Liver (tissue), 9 donors: ENCODE measurements around the gene HOPX. TPM values are rescaled to one million over a fixed set of nuclear protein-coding genes. Genes with fewer than 3 reads are reported as not detected.

Experiments used
- DNase-seq: peaks from one replicate; pipeline ENCODE4 v3.0.0-alpha.2; 2017; ENCODE audit warnings: low spot score
- H3K27ac ChIP-seq, 2 donors: one replicate each; pipeline ENCODE4 v1.7.0; 2013; ENCODE audit warnings: inconsistent platforms in 2 of 2, low read length in 2 of 2, control low read depth in 1 of 2, low read depth in 1 of 2, mild to moderate bottlenecking in 1 of 2
- H3K27me3 ChIP-seq, 4 donors: one replicate each; pipeline versions ENCODE4 v1.6.1 to v1.7.0; 2013; ENCODE audit warnings: low read length in 3 of 4, inconsistent platforms in 1 of 4, mild to moderate bottlenecking in 1 of 4, moderate library complexity in 1 of 4; ENCODE audit not compliant: control insufficient read depth in 4 of 4, insufficient read depth in 4 of 4
- H3K36me3 ChIP-seq, 4 donors: one replicate each; pipeline versions ENCODE4 v1.6.1 to v1.7.0; 2013; ENCODE audit warnings: low read length in 3 of 4, mild to moderate bottlenecking in 3 of 4, low read depth in 1 of 4, moderate library complexity in 1 of 4; ENCODE audit not compliant: control insufficient read depth in 4 of 4, insufficient read depth in 3 of 4
- H3K4me1 ChIP-seq, 4 donors: one replicate each; pipeline versions ENCODE4 v1.6.1 to v1.7.0; 2013; ENCODE audit warnings: low read length in 3 of 4, mild to moderate bottlenecking in 3 of 4, moderate library complexity in 1 of 4; ENCODE audit not compliant: control insufficient read depth in 4 of 4, insufficient read depth in 4 of 4
- H3K4me3 ChIP-seq, 3 donors: one replicate each; pipeline versions ENCODE4 v1.6.1 to v1.7.0; 2013; ENCODE audit warnings: low read length in 3 of 3, control low read depth in 1 of 3, low read depth in 1 of 3, mild to moderate bottlenecking in 1 of 3
- H3K9ac ChIP-seq, 2 donors: one replicate each; pipeline ENCODE4 v1.7.0; 2013; ENCODE audit warnings: low read length in 2 of 2, mild to moderate bottlenecking in 2 of 2, moderate library complexity in 2 of 2, control low read depth in 1 of 2, low read depth in 1 of 2
- H3K9me3 ChIP-seq, 4 donors: one replicate each; pipeline versions ENCODE4 v1.6.1 to v1.7.0; 2013; ENCODE audit warnings: low read length in 3 of 4; ENCODE audit not compliant: control insufficient read depth in 4 of 4
- CTCF ChIP-seq: fragments of 150-350 bp; IDR thresholded peaks from 2 replicates; pipeline ENCODE4 v1.5.1; 2017; ENCODE audit warnings: improper control_type of control experiment, low read depth, low read length; ENCODE audit not compliant: missing input control
- EGR1 ChIP-seq, 2 donors: IDR thresholded peaks; 2 replicates each; pipeline ENCODE4 v1.6.1; 2016 to 2018; ENCODE audit warnings: antibody characterized with exemption in 2 of 2, low read depth in 2 of 2
- FOXA1 ChIP-seq: IDR thresholded peaks from 2 replicates; pipeline ENCODE4 v1.6.1; 2016; ENCODE audit warnings: antibody characterized with exemption
- FOXA2 ChIP-seq: IDR thresholded peaks from 2 replicates; pipeline ENCODE4 v1.6.1; 2016; ENCODE audit warnings: antibody characterized with exemption
- GABPA ChIP-seq, 2 donors: IDR thresholded peaks in 1 of 2; conservative IDR thresholded peaks in 1 of 2; 2 replicates each; pipeline ENCODE4 v1.6.1; 2016; ENCODE audit warnings: antibody characterized with exemption in 2 of 2, mild to moderate bottlenecking in 1 of 2, moderate library complexity in 1 of 2
- HNF4A ChIP-seq, 2 donors: conservative IDR thresholded peaks; 2 replicates each; pipeline ENCODE4 v1.6.1; 2016; ENCODE audit warnings: antibody characterized with exemption in 2 of 2, mild to moderate bottlenecking in 2 of 2
- JUND ChIP-seq, 2 donors: IDR thresholded peaks; 2 replicates each; pipeline ENCODE4 v1.6.1; 2016; ENCODE audit warnings: antibody characterized with exemption in 2 of 2
- MAX ChIP-seq: IDR thresholded peaks from 2 replicates; pipeline ENCODE4 v1.6.1; 2016; ENCODE audit warnings: antibody characterized with exemption
- NR2F2 ChIP-seq: IDR thresholded peaks from 2 replicates; pipeline ENCODE4 v1.6.1; 2016; ENCODE audit warnings: antibody characterized with exemption
- RAD21 ChIP-seq, 2 donors: IDR thresholded peaks; 2 replicates each; pipeline ENCODE4 v1.6.1; 2016; ENCODE audit warnings: antibody characterized with exemption in 2 of 2, mild to moderate bottlenecking in 2 of 2
- RXRA ChIP-seq, 2 donors: IDR thresholded peaks; 2 replicates each; pipeline ENCODE4 v1.6.1; 2017 to 2018; ENCODE audit warnings: antibody characterized with exemption in 2 of 2, mild to moderate bottlenecking in 1 of 2
- TAF1 ChIP-seq: conservative IDR thresholded peaks from 2 replicates; pipeline ENCODE4 v1.6.1; 2016; ENCODE audit warnings: antibody characterized with exemption, mild to moderate bottlenecking
- YY1 ChIP-seq: IDR thresholded peaks from 2 replicates; pipeline ENCODE4 v1.6.1; 2016; ENCODE audit warnings: antibody characterized with exemption, mild to moderate bottlenecking
- ZBTB33 ChIP-seq: IDR thresholded peaks from 2 replicates; pipeline ENCODE4 v1.6.1; 2016; ENCODE audit warnings: antibody characterized with exemption
- WGBS: extraction: QIAGEN DNeasy Blood & Tissue Kit; methylation state at CpG from one replicate; pipeline ENCODE4 v1.1.7; 2013; 5-methylcytosine and 5-hydroxymethylcytosine counted together
- polyA plus RNA-seq, 2 donors: library from polyadenylated mRNA; stranded (reverse) in 1 of 2; unstranded in 1 of 2; fragments of 200-250 nt in 1 of 2; fragments of >200 nt in 1 of 2; fragmentation: Nextera tagmentation in 1 of 2; extraction: Ambion mirVana in 1 of 2; gene quantifications; one replicate each; pipeline versions ENCODE4 v1.2.1 to v1.2.3, GENCODE V29; 2013 to 2015
- total RNA-seq, 2 donors: library from RNA; depleted of rRNA; stranded (reverse); fragments of >200 nt; gene quantifications; one replicate each; pipeline ENCODE4 v1.2.3, GENCODE V29; 2014
- TF ChIP-seq, protein P1 (sequence below): IDR thresholded peaks from 2 replicates; pipeline ENCODE4 v1.6.1; 2016; ENCODE audit warnings: antibody characterized with exemption, mild to moderate bottlenecking
- TF ChIP-seq, protein P2 (sequence below): IDR thresholded peaks from 2 replicates; pipeline ENCODE4 v1.6.1; 2016; ENCODE audit warnings: antibody characterized with exemption
- donor health status: healthy.
- donor health status: healthy.
- donor health status: healthy.
- donor health status: healthy.
- donor health status: healthy.

The HOPX gene
- total and polyA plus RNA-seq, 4 donors, result 0.40 to 2.4 (median 0.63) TPM

DNA sequence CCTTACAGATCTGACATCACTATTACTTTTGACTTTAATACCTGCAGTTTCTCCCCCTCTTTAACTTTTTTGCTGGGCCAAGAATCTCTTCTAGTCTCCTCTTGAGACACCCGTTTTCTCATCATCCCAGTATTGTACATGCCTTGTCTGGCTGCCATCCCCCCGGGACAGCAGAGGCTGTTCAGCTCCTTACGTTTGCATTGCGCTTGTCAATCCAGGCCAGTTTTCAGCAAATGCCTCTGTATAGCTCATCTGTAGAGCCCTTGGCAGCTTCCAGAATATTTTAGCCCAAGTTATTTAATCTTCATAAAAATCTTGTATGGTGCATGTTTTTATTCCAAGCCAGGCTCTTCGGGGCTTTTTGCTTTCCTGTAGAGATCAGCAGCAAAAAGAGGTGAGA is 22.3 kb upstream of the HOPX start:
- WGBS, result 73% methylated on average over 5 of the region's 5 CpGs
- no peak for TF ChIP-seq CTCF
- no peak for TF ChIP-seq EGR1 (IDR thresholded peaks at IDR 0.05; ENCODE audit: low read depth in 2 of 2)
- TF ChIP-seq NR2F2, result no peak
- no peak for TF ChIP-seq JUND (IDR thresholded peaks at IDR 0.05)
- no peak for TF ChIP-seq MAX
- no peak for TF ChIP-seq YY1
- TF ChIP-seq RXRA (IDR thresholded peaks at IDR 0.05), result no peak
- TF ChIP-seq TAF1, result no peak
- TF ChIP-seq ZBTB33, result no peak
- TF ChIP-seq, protein P1, sequence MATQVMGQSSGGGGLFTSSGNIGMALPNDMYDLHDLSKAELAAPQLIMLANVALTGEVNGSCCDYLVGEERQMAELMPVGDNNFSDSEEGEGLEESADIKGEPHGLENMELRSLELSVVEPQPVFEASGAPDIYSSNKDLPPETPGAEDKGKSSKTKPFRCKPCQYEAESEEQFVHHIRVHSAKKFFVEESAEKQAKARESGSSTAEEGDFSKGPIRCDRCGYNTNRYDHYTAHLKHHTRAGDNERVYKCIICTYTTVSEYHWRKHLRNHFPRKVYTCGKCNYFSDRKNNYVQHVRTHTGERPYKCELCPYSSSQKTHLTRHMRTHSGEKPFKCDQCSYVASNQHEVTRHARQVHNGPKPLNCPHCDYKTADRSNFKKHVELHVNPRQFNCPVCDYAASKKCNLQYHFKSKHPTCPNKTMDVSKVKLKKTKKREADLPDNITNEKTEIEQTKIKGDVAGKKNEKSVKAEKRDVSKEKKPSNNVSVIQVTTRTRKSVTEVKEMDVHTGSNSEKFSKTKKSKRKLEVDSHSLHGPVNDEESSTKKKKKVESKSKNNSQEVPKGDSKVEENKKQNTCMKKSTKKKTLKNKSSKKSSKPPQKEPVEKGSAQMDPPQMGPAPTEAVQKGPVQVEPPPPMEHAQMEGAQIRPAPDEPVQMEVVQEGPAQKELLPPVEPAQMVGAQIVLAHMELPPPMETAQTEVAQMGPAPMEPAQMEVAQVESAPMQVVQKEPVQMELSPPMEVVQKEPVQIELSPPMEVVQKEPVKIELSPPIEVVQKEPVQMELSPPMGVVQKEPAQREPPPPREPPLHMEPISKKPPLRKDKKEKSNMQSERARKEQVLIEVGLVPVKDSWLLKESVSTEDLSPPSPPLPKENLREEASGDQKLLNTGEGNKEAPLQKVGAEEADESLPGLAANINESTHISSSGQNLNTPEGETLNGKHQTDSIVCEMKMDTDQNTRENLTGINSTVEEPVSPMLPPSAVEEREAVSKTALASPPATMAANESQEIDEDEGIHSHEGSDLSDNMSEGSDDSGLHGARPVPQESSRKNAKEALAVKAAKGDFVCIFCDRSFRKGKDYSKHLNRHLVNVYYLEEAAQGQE, result no peak
- no peak for TF ChIP-seq RAD21 (IDR thresholded peaks at IDR 0.05)
- TF ChIP-seq, protein P2, sequence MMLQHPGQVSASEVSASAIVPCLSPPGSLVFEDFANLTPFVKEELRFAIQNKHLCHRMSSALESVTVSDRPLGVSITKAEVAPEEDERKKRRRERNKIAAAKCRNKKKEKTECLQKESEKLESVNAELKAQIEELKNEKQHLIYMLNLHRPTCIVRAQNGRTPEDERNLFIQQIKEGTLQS, result no peak
- no peak for TF ChIP-seq FOXA2
- TF ChIP-seq HNF4A (conservative IDR thresholded peaks at IDR 0.05), result no peak
- Histone ChIP-seq H3K36me3 (no peaks in the 10 kb centered on the region), H3K9me3 (peaks cover 0 to 2% (median 0%) of the 10 kb centered on the region in 4 donors), H3K9ac (no peak overlapping the region), H3K4me1 (no peaks in the 10 kb centered on the region), H3K27ac (no peak overlapping the region), H3K4me3 (no peak overlapping the region), H3K27me3 (peaks cover 0 to 3% (median 0%) of the 10 kb centered on the region in 4 donors)
- no peak for DNase-seq

- no peak overlapping the region for H3K27ac ChIP-seq
- DNase-seq, result no peak
Measured at GRCh38 chr4:56701644-56702043, 20.5 kb upstream of the HOPX start.

More at GRCh38 chr4:56701644-56702043, 20.5 kb upstream of the HOPX start:
- H3K9me3 ChIP-seq, result peaks cover 0 to 2% (median 0%) of the 10 kb centered on the region in 4 donors
- peaks cover 0 to 3% (median 0%) of the 10 kb centered on the region in 4 donors for H3K27me3 ChIP-seq
- WGBS, result 60% methylated on average over 2 of the region's 2 CpGs
- H3K9ac ChIP-seq, result no peak overlapping the region
- no peaks in the 10 kb centered on the region for H3K36me3 ChIP-seq
- TF ChIP-seq GABPA (IDR thresholded peaks at IDR 0.05 in 1 of 2, conservative IDR thresholded peaks at IDR 0.05 in 1 of 2) (no peak), JUND (IDR thresholded peaks at IDR 0.05) (no peak), ZBTB33 (no peak), FOXA2 (no peak), FOXA1 (no peak), NR2F2 (no peak)
- H3K4me3 ChIP-seq, result no peak overlapping the region
- no peaks in the 10 kb centered on the region for H3K4me1 ChIP-seq
